Liver (tissue), 9 donors: ENCODE measurements around the gene FGFRL1. TPM values are rescaled to one million over a fixed set of nuclear protein-coding genes. Genes with fewer than 3 reads are reported as not detected.

Experiments
- DNase-seq: peaks from one replicate; pipeline ENCODE4 v3.0.0-alpha.2; 2017; ENCODE audit warnings: low spot score
- H3K27ac ChIP-seq, 2 donors: one replicate each; pipeline ENCODE4 v1.7.0; 2013; ENCODE audit warnings: inconsistent platforms in 2 of 2, low read length in 2 of 2, control low read depth in 1 of 2, low read depth in 1 of 2, mild to moderate bottlenecking in 1 of 2
- H3K27me3 ChIP-seq, 4 donors: one replicate each; pipeline versions ENCODE4 v1.6.1 to v1.7.0; 2013; ENCODE audit warnings: low read length in 3 of 4, inconsistent platforms in 1 of 4, mild to moderate bottlenecking in 1 of 4, moderate library complexity in 1 of 4; ENCODE audit not compliant: control insufficient read depth in 4 of 4, insufficient read depth in 4 of 4
- H3K36me3 ChIP-seq, 4 donors: one replicate each; pipeline versions ENCODE4 v1.6.1 to v1.7.0; 2013; ENCODE audit warnings: low read length in 3 of 4, mild to moderate bottlenecking in 3 of 4, low read depth in 1 of 4, moderate library complexity in 1 of 4; ENCODE audit not compliant: control insufficient read depth in 4 of 4, insufficient read depth in 3 of 4
- H3K4me1 ChIP-seq, 4 donors: one replicate each; pipeline versions ENCODE4 v1.6.1 to v1.7.0; 2013; ENCODE audit warnings: low read length in 3 of 4, mild to moderate bottlenecking in 3 of 4, moderate library complexity in 1 of 4; ENCODE audit not compliant: control insufficient read depth in 4 of 4, insufficient read depth in 4 of 4
- H3K4me3 ChIP-seq, 3 donors: one replicate each; pipeline versions ENCODE4 v1.6.1 to v1.7.0; 2013; ENCODE audit warnings: low read length in 3 of 3, control low read depth in 1 of 3, low read depth in 1 of 3, mild to moderate bottlenecking in 1 of 3
- H3K9ac ChIP-seq, 2 donors: one replicate each; pipeline ENCODE4 v1.7.0; 2013; ENCODE audit warnings: low read length in 2 of 2, mild to moderate bottlenecking in 2 of 2, moderate library complexity in 2 of 2, control low read depth in 1 of 2, low read depth in 1 of 2
- H3K9me3 ChIP-seq, 4 donors: one replicate each; pipeline versions ENCODE4 v1.6.1 to v1.7.0; 2013; ENCODE audit warnings: low read length in 3 of 4; ENCODE audit not compliant: control insufficient read depth in 4 of 4
- EGR1 ChIP-seq, 2 donors: IDR thresholded peaks; 2 replicates each; pipeline ENCODE4 v1.6.1; 2016 to 2018; ENCODE audit warnings: antibody characterized with exemption in 2 of 2, low read depth in 2 of 2
- FOXA1 ChIP-seq: IDR thresholded peaks from 2 replicates; pipeline ENCODE4 v1.6.1; 2016; ENCODE audit warnings: antibody characterized with exemption
- FOXA2 ChIP-seq: IDR thresholded peaks from 2 replicates; pipeline ENCODE4 v1.6.1; 2016; ENCODE audit warnings: antibody characterized with exemption
- HNF4A ChIP-seq, 2 donors: conservative IDR thresholded peaks; 2 replicates each; pipeline ENCODE4 v1.6.1; 2016; ENCODE audit warnings: antibody characterized with exemption in 2 of 2, mild to moderate bottlenecking in 2 of 2
- HNF4G ChIP-seq: IDR thresholded peaks from 2 replicates; pipeline ENCODE4 v1.6.1; 2016; ENCODE audit warnings: antibody characterized with exemption
- NR2F2 ChIP-seq: IDR thresholded peaks from 2 replicates; pipeline ENCODE4 v1.6.1; 2016; ENCODE audit warnings: antibody characterized with exemption
- RAD21 ChIP-seq, 2 donors: IDR thresholded peaks; 2 replicates each; pipeline ENCODE4 v1.6.1; 2016; ENCODE audit warnings: antibody characterized with exemption in 2 of 2, mild to moderate bottlenecking in 2 of 2
- RXRA ChIP-seq, 2 donors: IDR thresholded peaks; 2 replicates each; pipeline ENCODE4 v1.6.1; 2017 to 2018; ENCODE audit warnings: antibody characterized with exemption in 2 of 2, mild to moderate bottlenecking in 1 of 2
- SP1 ChIP-seq: IDR thresholded peaks from 2 replicates; pipeline ENCODE4 v1.6.1; 2018; ENCODE audit warnings: antibody characterized with exemption, mild to moderate bottlenecking
- TAF1 ChIP-seq: conservative IDR thresholded peaks from 2 replicates; pipeline ENCODE4 v1.6.1; 2016; ENCODE audit warnings: antibody characterized with exemption, mild to moderate bottlenecking
- YY1 ChIP-seq: IDR thresholded peaks from 2 replicates; pipeline ENCODE4 v1.6.1; 2016; ENCODE audit warnings: antibody characterized with exemption, mild to moderate bottlenecking
- WGBS: extraction: QIAGEN DNeasy Blood & Tissue Kit; methylation state at CpG from one replicate; pipeline ENCODE4 v1.1.7; 2013; 5-methylcytosine and 5-hydroxymethylcytosine counted together
- polyA plus RNA-seq, 2 donors: library from polyadenylated mRNA; stranded (reverse) in 1 of 2; unstranded in 1 of 2; fragments of 200-250 nt in 1 of 2; fragments of >200 nt in 1 of 2; fragmentation: Nextera tagmentation in 1 of 2; extraction: Ambion mirVana in 1 of 2; gene quantifications; one replicate each; pipeline versions ENCODE4 v1.2.1 to v1.2.3, GENCODE V29; 2013 to 2015
- total RNA-seq, 2 donors: library from RNA; depleted of rRNA; stranded (reverse); fragments of >200 nt; gene quantifications; one replicate each; pipeline ENCODE4 v1.2.3, GENCODE V29; 2014
- TF ChIP-seq, protein P1 (sequence below): fragments of 150-350 bp; IDR thresholded peaks from 2 replicates; pipeline ENCODE4 v1.5.1; 2017; ENCODE audit warnings: improper control_type of control experiment, low read depth, low read length; ENCODE audit not compliant: missing input control
- TF ChIP-seq, protein P2 (sequence below): IDR thresholded peaks from 2 replicates; pipeline ENCODE4 v1.6.1; 2016; ENCODE audit warnings: antibody characterized with exemption
- TF ChIP-seq, protein P3 (sequence below): IDR thresholded peaks from 2 replicates; pipeline ENCODE4 v1.6.1; 2016; ENCODE audit warnings: antibody characterized with exemption, mild to moderate bottlenecking
- donor health status: healthy.
- donor health status: healthy.
- donor health status: healthy.
- donor health status: healthy.
- donor health status: healthy.

Gene FGFRL1
- total and polyA plus RNA-seq, 4 donors: 14.2 to 49.1 (median 22.4) TPM

DNA sequence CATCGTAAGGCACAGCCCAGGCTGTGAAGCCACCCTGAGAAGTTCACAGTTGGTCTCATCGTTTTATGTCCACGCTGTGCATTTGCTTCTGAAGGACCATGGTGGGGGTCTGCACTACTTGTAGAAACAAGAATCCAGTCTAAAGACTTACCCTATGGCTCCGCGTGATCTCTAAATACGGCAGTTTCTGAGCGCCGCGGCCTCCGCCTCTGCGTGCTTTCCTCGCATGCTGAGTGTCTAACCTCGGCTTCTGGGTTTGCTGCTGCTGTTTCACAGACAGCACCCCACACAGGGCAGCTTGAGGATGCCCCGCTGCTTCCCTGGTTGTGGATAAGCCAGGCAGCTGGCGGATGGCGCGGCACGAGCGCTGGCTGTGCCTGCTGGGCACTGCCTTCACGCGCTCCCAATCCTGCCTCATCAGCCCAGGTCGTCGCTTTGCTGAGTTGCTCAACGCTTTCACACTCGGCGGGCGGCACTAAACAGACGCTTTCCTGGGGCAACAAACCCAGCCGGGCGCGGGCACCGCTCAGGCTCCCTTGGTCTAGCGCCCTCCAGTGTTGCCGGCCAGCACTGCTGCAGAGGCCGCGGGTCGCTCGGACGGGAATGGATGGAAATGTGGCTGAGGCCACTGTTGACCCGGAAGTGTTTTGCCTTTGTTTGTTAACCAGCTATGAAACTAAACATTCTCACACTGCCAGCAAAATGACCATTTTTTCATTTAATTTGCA, 39.2 kb downstream of the FGFRL1 start:
- no peaks in the 10 kb centered on the region for H3K9me3 ChIP-seq
- H3K4me3 ChIP-seq: no peak overlapping the region
- DNase-seq: no peak
- peaks cover 7 to 17% (median 11%) of the 10 kb centered on the region in 4 donors for H3K4me1 ChIP-seq
- TF ChIP-seq, protein P1, sequence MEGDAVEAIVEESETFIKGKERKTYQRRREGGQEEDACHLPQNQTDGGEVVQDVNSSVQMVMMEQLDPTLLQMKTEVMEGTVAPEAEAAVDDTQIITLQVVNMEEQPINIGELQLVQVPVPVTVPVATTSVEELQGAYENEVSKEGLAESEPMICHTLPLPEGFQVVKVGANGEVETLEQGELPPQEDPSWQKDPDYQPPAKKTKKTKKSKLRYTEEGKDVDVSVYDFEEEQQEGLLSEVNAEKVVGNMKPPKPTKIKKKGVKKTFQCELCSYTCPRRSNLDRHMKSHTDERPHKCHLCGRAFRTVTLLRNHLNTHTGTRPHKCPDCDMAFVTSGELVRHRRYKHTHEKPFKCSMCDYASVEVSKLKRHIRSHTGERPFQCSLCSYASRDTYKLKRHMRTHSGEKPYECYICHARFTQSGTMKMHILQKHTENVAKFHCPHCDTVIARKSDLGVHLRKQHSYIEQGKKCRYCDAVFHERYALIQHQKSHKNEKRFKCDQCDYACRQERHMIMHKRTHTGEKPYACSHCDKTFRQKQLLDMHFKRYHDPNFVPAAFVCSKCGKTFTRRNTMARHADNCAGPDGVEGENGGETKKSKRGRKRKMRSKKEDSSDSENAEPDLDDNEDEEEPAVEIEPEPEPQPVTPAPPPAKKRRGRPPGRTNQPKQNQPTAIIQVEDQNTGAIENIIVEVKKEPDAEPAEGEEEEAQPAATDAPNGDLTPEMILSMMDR: peak; percentile 12
- no peak for TF ChIP-seq FOXA1
- no peaks in the 10 kb centered on the region for H3K36me3 ChIP-seq
- no peak overlapping the region for H3K27ac ChIP-seq
- H3K9ac ChIP-seq: no peak overlapping the region
- peaks cover 0 to 7% (median 2%) of the 10 kb centered on the region in 4 donors for H3K27me3 ChIP-seq
- 69% methylated on average over 40 of the region's 40 CpGs for WGBS

DNA sequence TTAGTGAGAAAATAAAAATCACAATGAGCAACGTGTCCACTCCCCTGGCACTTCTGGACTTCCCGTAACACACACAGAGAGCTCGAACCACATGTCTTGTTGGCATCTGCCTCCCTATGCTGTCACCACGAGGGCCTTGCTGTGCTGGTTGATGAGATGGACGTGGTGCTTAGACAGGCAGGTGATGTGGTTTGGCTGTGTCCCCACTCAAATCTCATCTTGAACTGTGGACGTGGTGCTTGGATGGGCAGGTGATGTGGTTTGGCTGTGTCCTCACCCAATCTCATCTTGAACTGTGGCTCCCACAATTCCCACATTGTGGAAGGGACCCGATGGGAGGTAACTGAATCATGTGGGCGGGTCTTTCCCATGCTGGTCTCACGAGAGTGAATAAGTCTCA, 40.0 kb downstream of the FGFRL1 start:
- H3K27me3 ChIP-seq: peaks cover 0 to 8% (median 4%) of the 10 kb centered on the region in 4 donors
- WGBS: 79% methylated on average over 9 of the region's 9 CpGs

DNA sequence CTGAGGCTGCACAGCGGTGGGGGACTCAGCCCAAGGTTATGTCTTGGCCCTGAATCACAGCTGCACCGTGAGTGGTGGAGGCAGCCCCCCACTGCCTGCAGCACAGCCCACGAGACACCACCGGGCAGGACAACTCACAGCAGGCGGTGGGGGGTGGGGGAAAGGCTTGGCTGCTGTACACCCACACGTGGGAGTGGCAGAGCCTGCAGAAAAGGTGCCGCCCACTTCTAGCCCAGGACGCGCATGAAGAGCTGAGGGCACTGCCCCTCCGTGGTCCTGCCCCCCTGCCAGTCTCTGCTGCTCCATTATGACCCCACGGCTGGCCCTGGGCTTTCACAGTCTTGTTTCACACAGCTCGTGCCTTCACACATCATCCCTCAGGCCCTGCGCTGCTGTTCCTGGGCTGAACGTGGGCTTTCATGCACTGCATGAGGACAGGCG, 40.8 kb downstream of the FGFRL1 start:
- no peak overlapping the region for H3K27ac ChIP-seq
- no peaks in the 10 kb centered on the region for H3K9me3 ChIP-seq
- no peak overlapping the region for H3K4me3 ChIP-seq
- DNase-seq: no peak
- H3K4me1 ChIP-seq: peaks cover 3 to 11% (median 6%) of the 10 kb centered on the region in 4 donors
- no peak overlapping the region for H3K9ac ChIP-seq
- WGBS: 69% methylated on average over 15 of the region's 15 CpGs
- H3K36me3 ChIP-seq: no peaks in the 10 kb centered on the region
- H3K27me3 ChIP-seq: peaks cover 0 to 10% (median 5%) of the 10 kb centered on the region in 4 donors
- TF ChIP-seq HNF4A (conservative IDR thresholded peaks at IDR 0.05) (no peak), YY1 (no peak), FOXA1 (no peak), RXRA (IDR thresholded peaks at IDR 0.05) (no peak), SP1 (no peak), RAD21 (IDR thresholded peaks at IDR 0.05) (no peak), TAF1 (no peak), NR2F2 (no peak), HNF4G (no peak), EGR1 (IDR thresholded peaks at IDR 0.05; ENCODE audit: low read depth in 2 of 2) (no peak), FOXA2 (no peak)
- TF ChIP-seq, protein P1: no peak
- TF ChIP-seq, protein P2, sequence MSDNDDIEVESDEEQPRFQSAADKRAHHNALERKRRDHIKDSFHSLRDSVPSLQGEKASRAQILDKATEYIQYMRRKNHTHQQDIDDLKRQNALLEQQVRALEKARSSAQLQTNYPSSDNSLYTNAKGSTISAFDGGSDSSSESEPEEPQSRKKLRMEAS: no peak
- TF ChIP-seq, protein P3, sequence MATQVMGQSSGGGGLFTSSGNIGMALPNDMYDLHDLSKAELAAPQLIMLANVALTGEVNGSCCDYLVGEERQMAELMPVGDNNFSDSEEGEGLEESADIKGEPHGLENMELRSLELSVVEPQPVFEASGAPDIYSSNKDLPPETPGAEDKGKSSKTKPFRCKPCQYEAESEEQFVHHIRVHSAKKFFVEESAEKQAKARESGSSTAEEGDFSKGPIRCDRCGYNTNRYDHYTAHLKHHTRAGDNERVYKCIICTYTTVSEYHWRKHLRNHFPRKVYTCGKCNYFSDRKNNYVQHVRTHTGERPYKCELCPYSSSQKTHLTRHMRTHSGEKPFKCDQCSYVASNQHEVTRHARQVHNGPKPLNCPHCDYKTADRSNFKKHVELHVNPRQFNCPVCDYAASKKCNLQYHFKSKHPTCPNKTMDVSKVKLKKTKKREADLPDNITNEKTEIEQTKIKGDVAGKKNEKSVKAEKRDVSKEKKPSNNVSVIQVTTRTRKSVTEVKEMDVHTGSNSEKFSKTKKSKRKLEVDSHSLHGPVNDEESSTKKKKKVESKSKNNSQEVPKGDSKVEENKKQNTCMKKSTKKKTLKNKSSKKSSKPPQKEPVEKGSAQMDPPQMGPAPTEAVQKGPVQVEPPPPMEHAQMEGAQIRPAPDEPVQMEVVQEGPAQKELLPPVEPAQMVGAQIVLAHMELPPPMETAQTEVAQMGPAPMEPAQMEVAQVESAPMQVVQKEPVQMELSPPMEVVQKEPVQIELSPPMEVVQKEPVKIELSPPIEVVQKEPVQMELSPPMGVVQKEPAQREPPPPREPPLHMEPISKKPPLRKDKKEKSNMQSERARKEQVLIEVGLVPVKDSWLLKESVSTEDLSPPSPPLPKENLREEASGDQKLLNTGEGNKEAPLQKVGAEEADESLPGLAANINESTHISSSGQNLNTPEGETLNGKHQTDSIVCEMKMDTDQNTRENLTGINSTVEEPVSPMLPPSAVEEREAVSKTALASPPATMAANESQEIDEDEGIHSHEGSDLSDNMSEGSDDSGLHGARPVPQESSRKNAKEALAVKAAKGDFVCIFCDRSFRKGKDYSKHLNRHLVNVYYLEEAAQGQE: no peak

More for the DNA sequence above, 40.0 kb downstream of the FGFRL1 start:
- no peak overlapping the region for H3K4me3 ChIP-seq
- H3K27ac ChIP-seq: no peak overlapping the region
- no peak overlapping the region for H3K9ac ChIP-seq
- no peak for TF ChIP-seq SP1
- TF ChIP-seq HNF4G: no peak
- TF ChIP-seq FOXA1: no peak
- no peak for TF ChIP-seq EGR1 (IDR thresholded peaks at IDR 0.05; ENCODE audit: low read depth in 2 of 2)
- TF ChIP-seq, protein P1: no peak
- no peaks in the 10 kb centered on the region for H3K36me3 ChIP-seq
- no peak for DNase-seq
- peaks cover 7 to 17% (median 11%) of the 10 kb centered on the region in 4 donors for H3K4me1 ChIP-seq
- H3K9me3 ChIP-seq: no peaks in the 10 kb centered on the region
